ENCODE measurements around the gene ATF3.

DNA sequence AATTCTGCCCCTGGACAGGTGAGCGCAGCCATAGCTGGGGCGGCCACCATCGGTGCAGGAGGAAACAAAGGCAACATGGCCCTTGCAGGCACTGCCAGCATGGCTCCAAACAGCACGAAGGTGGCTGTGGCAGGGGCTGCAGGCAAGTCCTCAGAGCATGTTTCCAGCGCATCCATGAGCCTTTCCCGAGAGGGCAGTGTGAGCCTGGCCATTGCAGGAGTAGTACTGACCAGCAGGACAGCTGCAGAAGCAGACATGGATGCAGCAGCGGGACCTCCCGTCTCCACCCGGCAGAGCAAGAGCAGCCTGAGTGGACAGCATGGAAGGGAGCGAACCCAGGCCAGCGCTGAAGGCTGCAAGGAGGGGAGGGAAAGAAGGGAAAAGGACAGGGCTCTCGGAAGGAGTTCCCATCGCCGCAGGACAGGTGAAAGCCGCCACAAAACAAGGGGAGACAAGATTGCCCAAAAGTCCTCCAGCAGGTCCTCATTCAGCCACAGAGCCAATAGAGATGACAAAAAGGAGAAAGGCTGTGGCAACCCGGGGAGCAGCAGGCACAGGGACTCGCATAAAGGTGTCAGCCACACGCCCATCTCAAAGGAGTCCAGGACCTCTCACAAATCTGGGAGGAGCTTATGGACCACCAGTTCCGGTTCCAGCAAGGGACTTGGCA lies 17.4 kb downstream of the ATF3 start:
- TF ChIP-seq, protein P1, sequence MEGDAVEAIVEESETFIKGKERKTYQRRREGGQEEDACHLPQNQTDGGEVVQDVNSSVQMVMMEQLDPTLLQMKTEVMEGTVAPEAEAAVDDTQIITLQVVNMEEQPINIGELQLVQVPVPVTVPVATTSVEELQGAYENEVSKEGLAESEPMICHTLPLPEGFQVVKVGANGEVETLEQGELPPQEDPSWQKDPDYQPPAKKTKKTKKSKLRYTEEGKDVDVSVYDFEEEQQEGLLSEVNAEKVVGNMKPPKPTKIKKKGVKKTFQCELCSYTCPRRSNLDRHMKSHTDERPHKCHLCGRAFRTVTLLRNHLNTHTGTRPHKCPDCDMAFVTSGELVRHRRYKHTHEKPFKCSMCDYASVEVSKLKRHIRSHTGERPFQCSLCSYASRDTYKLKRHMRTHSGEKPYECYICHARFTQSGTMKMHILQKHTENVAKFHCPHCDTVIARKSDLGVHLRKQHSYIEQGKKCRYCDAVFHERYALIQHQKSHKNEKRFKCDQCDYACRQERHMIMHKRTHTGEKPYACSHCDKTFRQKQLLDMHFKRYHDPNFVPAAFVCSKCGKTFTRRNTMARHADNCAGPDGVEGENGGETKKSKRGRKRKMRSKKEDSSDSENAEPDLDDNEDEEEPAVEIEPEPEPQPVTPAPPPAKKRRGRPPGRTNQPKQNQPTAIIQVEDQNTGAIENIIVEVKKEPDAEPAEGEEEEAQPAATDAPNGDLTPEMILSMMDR (IDR thresholded peaks at IDR 0.05), result no peak
- TF ChIP-seq POLR2A (IDR thresholded peaks at IDR 0.05), result no peak
